Suppressor macrophage treated with lipopolysaccharide for 1 hour (primary cell): ENCODE results near the gene ERMAP.
"Not testable (repeated sequence)": the region's sequence is repeated elsewhere in the genome, so short reads cannot be mapped to it uniquely, and the experiment has no call there.

Experiments used
- DNase-seq, 3 donors: peaks; one replicate each; pipeline ENCODE4 v3.0.0-alpha.2; 2020 to 2022

Gene ERMAP

GRCh38 chr1:42807056-42807668 lies 9.8 kb upstream of the ERMAP start:
- no peak for DNase-seq

GRCh38 chr1:42814815-42815214 lies 2.1 kb upstream of the ERMAP start:
- not testable (repeated sequence) for DNase-seq

- DNase-seq = peak; percentile 15 to 30 (median 17)
These were observed 859 bp upstream of the ERMAP start for GRCh38 chr1:42815941-42816584.

GRCh38 chr1:42817440-42817767 lies 482 bp downstream of the ERMAP start:
- DNase-seq = no peak

- DNase-seq = no peak
These were observed 1.1 kb downstream of the ERMAP start for GRCh38 chr1:42817976-42818375.

DNA sequence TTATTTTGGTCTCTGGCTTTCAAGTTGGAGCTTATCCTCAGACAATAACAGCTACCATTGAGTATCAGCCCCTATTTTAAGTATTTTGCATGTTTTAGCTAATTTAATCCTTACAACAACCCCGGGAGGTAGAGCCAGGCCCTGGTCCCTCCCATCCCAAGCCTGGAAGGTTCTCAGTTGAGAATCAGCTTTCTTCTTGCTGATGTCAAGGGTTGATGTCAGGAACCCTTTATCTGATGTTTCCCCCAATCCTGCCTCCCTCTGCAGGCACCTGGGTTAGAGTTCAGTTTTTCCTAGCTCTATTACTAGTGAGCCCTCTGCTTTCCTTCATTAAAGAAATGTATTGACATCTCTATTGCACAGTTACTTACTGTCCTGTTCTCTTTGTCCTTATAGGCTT lies 3.9 kb downstream of the ERMAP start:
- DNase-seq = no peak

DNA sequence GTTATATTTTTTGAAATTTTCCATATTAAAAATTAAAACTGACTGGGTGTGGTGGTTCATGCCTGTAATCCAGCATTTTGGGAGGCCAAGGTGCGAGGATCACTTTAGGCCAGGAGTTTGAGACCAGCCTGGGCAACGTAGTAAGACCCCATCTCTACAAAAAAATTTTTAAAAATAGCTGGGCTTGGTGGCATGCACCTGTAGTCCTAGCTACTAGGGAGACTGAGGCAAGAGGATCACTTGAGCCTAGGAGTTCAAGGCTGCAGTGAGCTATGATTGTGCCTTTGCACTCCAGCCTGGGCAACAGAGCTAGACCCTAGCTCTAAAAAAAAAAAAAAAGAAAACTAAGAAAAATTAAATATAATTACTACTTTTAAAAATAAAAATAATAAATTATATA lies 4.8 kb downstream of the ERMAP start:
- no peak for DNase-seq

DNA sequence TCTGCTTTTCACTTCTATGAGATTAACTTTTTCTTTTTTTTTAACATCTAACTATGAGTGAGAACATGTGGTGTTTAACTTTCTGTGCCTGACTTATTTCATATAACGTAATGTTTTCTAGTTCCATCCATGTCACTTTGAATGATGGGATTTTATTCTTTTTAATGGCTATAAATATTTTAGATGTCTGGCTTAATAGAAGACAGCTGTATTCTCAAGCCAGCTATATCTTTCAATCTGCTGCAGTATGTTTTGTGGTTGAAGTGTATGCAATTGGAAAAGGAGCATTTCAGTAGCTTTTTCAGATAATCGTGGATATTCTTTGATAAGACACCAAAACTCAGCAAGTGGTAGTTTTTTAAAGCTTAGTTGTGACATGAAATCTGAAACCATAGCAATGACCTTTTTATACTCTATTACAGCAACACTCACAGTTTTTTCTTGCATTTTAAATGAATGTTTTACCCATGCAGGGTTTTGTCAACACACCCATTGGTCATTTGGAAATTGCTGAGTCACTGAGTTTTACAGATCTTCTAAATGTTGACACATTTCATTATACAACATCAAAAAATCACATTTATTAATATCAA lies 6.0 kb downstream of the ERMAP start:
- peak in 2 of 3 donors; percentile 28 to 32 for DNase-seq

DNA sequence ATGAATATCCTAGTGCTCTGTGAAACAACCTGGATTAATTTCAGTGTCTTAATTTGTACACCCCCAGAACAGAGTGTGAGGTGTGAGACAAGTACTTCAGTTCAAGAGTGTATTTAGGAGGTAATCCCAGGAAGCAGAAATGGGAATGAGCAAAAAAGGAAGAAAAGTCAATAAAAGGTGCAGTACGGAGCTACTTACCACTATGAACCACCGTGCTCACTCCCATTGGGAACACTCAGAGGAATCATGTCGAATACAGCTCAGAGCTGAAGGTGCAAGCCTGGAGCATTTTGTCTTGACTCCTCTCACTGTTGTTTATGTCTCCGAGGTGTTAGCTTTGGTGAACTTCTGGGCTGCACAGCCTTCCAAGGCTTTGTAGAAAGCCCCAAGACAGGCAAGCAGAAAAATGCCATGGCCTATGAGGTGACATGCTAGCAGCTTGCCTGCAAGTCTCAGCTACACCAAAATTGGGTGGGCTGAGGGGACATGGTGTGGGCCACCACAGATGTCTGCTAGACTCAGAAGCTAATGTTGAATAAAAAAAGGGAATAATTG lies 7.6 kb downstream of the ERMAP start:
- no peak for DNase-seq

GRCh38 chr1:42825036-42825851 lies 8.3 kb downstream of the ERMAP start:
- no peak for DNase-seq

DNA sequence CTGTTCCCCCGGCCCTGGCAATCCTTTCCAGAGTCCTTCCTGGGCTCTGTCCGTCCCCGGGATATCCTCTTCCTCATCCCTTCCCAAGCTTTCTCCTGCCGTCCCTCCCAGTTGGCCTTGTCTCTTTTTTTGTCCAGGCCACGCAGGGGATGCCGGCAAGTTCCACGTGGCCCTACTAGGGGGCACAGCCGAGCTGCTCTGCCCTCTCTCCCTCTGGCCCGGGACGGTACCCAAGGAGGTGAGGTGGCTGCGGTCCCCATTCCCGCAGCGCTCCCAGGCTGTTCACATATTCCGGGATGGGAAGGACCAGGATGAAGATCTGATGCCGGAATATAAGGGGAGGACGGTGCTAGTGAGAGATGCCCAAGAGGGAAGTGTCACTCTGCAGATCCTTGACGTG lies 13.7 kb downstream of the ERMAP start:
- DNase-seq = no peak

GRCh38 chr1:42831273-42831672 lies 14.4 kb downstream of the ERMAP start:
- no peak for DNase-seq

- DNase-seq = no peak
These were observed 15.8 kb downstream of the ERMAP start for GRCh38 chr1:42832641-42833240.

DNA sequence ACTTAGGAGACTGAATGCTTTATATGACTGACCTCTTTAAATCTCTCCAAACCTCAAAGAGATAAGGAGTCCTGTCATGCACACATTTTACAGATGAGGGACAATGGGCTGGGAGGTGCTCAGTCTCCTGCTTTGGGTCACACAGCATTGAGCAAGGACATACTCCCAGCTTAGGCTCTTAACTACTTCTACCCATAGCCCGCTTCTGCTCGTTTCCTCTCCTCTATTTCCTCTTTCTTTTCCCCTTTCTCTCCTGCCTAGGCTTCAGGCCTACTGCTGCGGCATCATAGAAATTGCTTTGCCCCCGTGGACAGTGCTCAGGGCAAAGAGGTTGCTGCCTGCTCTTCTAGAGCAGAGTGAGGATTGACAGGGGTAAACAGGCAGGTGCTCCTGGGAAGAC lies 17.1 kb downstream of the ERMAP start:
- peak in 2 of 3 donors; percentile 19 to 32 for DNase-seq

DNA sequence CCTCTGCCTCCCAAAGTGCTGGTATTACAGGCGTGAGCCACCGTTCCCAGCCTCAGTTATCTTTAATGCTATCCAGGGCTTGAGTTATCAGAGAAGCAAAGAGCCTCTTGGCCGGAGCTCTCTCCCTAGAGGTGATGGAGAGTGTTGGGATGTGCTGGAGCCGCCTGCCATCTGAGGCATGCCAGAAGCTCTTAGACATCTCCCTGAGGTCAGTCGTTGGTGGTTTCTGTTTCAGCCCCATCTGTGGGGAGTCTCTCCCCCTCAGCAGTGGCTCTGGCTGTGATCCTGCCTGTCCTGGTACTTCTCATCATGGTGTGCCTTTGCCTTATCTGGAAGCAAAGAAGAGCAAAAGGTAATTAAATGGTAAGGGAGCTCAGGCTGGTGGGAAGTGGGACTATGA lies 17.9 kb downstream of the ERMAP start:
- no peak for DNase-seq

DNA sequence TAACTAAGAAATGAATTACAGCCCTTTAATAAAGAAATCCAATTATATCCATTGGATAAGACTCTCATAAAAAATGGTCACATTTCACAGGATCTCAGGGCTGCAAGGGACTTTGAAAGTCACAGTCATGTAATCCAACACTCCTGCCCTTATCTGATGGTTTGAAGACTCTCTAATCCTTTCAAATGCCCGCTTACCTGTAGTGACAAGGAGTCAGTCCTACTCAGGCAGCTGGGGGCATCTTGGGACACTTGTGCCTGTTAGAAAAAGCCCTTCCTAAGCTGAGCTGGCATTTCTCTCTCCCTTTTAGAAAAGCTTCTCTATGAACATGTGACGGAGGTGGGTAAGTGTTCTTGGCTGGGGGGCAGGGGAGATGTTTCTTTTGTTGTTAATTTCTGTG lies 18.5 kb downstream of the ERMAP start:
- DNase-seq = no peak

DNA sequence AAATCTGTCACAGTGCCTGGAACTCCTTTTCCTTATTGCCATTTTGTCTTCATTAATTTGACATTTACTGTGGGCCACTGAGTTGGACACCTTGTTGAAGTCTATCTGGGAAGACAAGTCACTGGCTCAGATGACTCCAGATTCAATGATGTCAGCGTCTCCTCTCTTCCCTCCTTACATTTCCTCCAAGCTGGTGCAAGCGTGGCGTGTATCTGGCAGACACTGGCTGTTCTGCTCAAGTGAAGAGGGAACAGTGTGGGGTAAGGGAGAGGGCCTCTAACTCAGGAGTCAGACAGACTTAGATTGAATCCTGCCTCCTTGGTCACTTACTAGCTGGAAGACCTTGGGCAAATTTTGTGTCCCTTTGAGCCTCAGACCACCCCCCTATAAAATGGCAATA lies 20.8 kb downstream of the ERMAP start:
- DNase-seq = peak; percentile 47 to 64 (median 52)

- peak; percentile 55 to 69 (median 66) for DNase-seq
These were observed 21.7 kb downstream of the ERMAP start for GRCh38 chr1:42838482-42839190.

DNA sequence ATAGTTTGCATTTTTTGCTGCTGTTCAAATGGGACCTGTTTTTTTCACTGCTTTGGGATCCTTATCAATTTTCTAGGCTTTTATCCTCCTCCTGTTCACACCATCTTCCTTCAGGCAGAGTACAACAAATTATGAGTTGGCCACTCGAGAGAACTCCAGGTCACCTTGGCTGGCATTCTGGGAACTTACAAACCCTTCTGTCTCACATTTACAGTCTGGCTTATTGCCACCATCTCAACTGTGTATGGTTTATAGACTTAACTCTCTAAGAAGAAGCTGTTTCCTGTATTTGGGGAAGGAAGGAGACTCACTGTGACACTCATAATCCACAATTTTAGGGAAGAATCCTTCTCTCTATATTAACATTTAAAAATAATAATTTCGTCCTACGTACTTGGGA lies 24.1 kb downstream of the ERMAP start:
- DNase-seq = no peak

DNA sequence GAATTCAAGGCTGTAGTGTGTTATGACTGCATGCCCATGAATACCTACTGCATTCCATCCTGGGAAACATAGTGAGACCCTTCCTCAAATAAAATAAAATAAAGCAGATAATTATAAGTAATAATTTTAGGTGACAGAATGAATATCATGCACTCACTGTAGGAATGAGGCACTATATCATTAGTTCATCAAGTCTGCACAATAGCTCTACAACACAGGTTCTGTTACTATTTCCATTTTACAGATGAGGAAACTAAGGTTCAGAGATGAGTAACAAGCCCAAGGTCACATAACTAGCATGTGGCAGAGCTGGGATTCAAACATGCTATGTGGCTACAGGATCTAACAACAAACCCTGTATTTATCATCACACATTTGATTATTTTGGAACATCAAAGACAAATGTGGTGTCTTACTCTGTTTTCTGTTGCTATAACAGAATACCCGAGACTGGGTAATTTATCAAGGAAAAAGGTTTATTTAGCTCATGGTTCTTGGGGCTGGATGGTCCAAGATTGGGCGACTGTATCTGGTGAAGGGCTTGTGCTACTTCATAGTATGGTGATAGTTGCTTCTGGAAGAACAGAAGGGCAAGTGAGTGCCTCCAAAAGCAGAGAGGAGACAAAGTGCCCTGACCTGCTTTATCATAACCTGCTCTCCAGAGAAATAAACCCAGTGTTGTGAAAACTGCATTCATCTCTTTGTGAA lies 24.7 kb downstream of the ERMAP start:
- no peak for DNase-seq

DNA sequence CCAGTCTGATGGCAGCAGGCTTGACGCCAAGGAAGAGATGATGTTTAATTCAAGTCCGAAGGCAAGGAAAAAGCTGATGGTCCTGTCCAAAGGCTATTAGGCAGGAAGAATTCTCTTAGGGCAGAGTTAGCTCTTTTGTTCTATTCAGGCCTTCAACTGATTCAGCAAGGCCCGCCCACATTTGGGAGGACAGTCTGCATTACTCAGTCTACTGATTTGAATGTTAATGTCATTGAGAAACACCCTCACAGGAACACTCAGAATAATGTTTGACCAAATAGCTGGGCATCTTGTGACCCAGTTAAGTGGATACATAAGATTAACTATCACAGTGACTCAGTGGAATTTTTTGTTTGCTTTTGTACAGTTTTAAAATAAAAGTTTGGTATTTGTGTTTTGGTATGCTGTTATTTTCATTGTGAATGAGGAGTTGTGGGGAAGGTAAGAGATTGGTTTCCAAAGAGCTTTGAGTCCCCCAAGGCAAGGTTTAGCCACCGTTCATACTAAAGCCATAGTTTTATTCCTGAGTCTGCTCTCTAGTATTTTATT lies 27.7 kb downstream of the ERMAP start:
- DNase-seq = peak; percentile 82 to 92 (median 83)
